Measurements from ENCODE around the gene BLM.

Gene BLM

GRCh38 chr15:90828111-90828510 is 111.0 kb downstream of the BLM start:
- TF ChIP-seq POLR2AphosphoS5 (IDR thresholded peaks at IDR 0.05; ENCODE audit: low read depth, low read length) (no peak), TAF1 (IDR thresholded peaks at IDR 0.05; ENCODE audit: borderline replicate concordance, low read depth, low read length) (no peak), POLR2A (IDR thresholded peaks at IDR 0.05; ENCODE audit: low read depth, low read length) (no peak)
- no peak for FAIRE-seq
- DNase-seq (ENCODE audit: insufficient read length): no peak

GRCh38 chr15:90829126-90829525 is 112.0 kb downstream of the BLM start:
- no peak for FAIRE-seq
- TF ChIP-seq TAF1 (IDR thresholded peaks at IDR 0.05; ENCODE audit: borderline replicate concordance, low read depth, low read length): no peak
- no peak for TF ChIP-seq POLR2AphosphoS5 (IDR thresholded peaks at IDR 0.05; ENCODE audit: low read depth, low read length)
- no peak for TF ChIP-seq POLR2A (IDR thresholded peaks at IDR 0.05; ENCODE audit: low read depth, low read length)
- no peak for DNase-seq (ENCODE audit: insufficient read length)

- DNase-seq (ENCODE audit: insufficient read length) (no peak), FAIRE-seq (peak; percentile 30)
- TF ChIP-seq POLR2A (IDR thresholded peaks at IDR 0.05; ENCODE audit: low read depth, low read length): no peak
Observed at GRCh38 chr15:90829942-90830440, 112.8 kb downstream of the BLM start.

GRCh38 chr15:90834626-90835025 is 117.5 kb downstream of the BLM start:
- FAIRE-seq (no peak), DNase-seq (ENCODE audit: insufficient read length) (no peak)
- TF ChIP-seq POLR2AphosphoS5 (IDR thresholded peaks at IDR 0.05; ENCODE audit: low read depth, low read length): no peak
- TF ChIP-seq TAF1 (IDR thresholded peaks at IDR 0.05; ENCODE audit: borderline replicate concordance, low read depth, low read length): no peak
- TF ChIP-seq POLR2A (IDR thresholded peaks at IDR 0.05; ENCODE audit: low read depth, low read length): no peak

GRCh38 chr15:90836296-90836871 is 119.2 kb downstream of the BLM start:
- DNase-seq (ENCODE audit: insufficient read length): no peak
- FAIRE-seq: no peak
- no peak for TF ChIP-seq POLR2AphosphoS5 (IDR thresholded peaks at IDR 0.05; ENCODE audit: low read depth, low read length)

- FAIRE-seq (no peak), DNase-seq (ENCODE audit: insufficient read length) (no peak)
- TF ChIP-seq TAF1 (IDR thresholded peaks at IDR 0.05; ENCODE audit: borderline replicate concordance, low read depth, low read length) (no peak), POLR2A (IDR thresholded peaks at IDR 0.05; ENCODE audit: low read depth, low read length) (no peak), POLR2AphosphoS5 (IDR thresholded peaks at IDR 0.05; ENCODE audit: low read depth, low read length) (no peak)
Observed at GRCh38 chr15:90837094-90837493, 119.9 kb downstream of the BLM start.

GRCh38 chr15:90838139-90838538 is 121.0 kb downstream of the BLM start:
- FAIRE-seq (peak; percentile 42), DNase-seq (ENCODE audit: insufficient read length) (no peak)
- TF ChIP-seq TAF1 (IDR thresholded peaks at IDR 0.05; ENCODE audit: borderline replicate concordance, low read depth, low read length) (no peak), POLR2A (IDR thresholded peaks at IDR 0.05; ENCODE audit: low read depth, low read length) (no peak)

GRCh38 chr15:90838544-90838943 is 121.4 kb downstream of the BLM start:
- TF ChIP-seq POLR2AphosphoS5 (IDR thresholded peaks at IDR 0.05; ENCODE audit: low read depth, low read length) (no peak), POLR2A (IDR thresholded peaks at IDR 0.05; ENCODE audit: low read depth, low read length) (no peak), TAF1 (IDR thresholded peaks at IDR 0.05; ENCODE audit: borderline replicate concordance, low read depth, low read length) (no peak)
- FAIRE-seq: peak; percentile 61
- no peak for DNase-seq (ENCODE audit: insufficient read length)

GRCh38 chr15:90839187-90840071 is 122.3 kb downstream of the BLM start:
- DNase-seq (ENCODE audit: insufficient read length) (peak; percentile 77), FAIRE-seq (peak; percentile 88)
- TF ChIP-seq POLR2A (IDR thresholded peaks at IDR 0.05; ENCODE audit: low read depth, low read length) (peak; percentile 59; the same call in 1 of the 2 replicates), TAF1 (IDR thresholded peaks at IDR 0.05; ENCODE audit: borderline replicate concordance, low read depth, low read length) (peak; percentile 19; the same call in 1 of the 2 replicates), POLR2AphosphoS5 (IDR thresholded peaks at IDR 0.05; ENCODE audit: low read depth, low read length) (0 out of 2 replicates have a peak, but pooled peaks have one; percentile 29)

- DNase-seq (ENCODE audit: insufficient read length): no peak
- no peak for FAIRE-seq
- TF ChIP-seq TAF1 (IDR thresholded peaks at IDR 0.05; ENCODE audit: borderline replicate concordance, low read depth, low read length): no peak
- TF ChIP-seq POLR2AphosphoS5 (IDR thresholded peaks at IDR 0.05; ENCODE audit: low read depth, low read length): no peak
- TF ChIP-seq POLR2A (IDR thresholded peaks at IDR 0.05; ENCODE audit: low read depth, low read length): no peak
Observed at GRCh38 chr15:90840157-90840855, 123.2 kb downstream of the BLM start.

GRCh38 chr15:90840954-90841353 is 123.8 kb downstream of the BLM start:
- TF ChIP-seq TAF1 (IDR thresholded peaks at IDR 0.05; ENCODE audit: borderline replicate concordance, low read depth, low read length): no peak
- TF ChIP-seq POLR2AphosphoS5 (IDR thresholded peaks at IDR 0.05; ENCODE audit: low read depth, low read length): no peak
- TF ChIP-seq POLR2A (IDR thresholded peaks at IDR 0.05; ENCODE audit: low read depth, low read length): no peak
- DNase-seq (ENCODE audit: insufficient read length) (no peak), FAIRE-seq (no peak)

Measured in GM12892 (cell line).